ENCODE measurements around the gene SIN3A.

Gene SIN3A

GRCh38 chr15:75452364-75452864 lies 924 bp upstream of the SIN3A start:
- Histone ChIP-seq H3K79me2 (ENCODE audit: control insufficient read depth, low read length) (peaks cover 47% of the 10 kb centered on the region), H3F3A (ENCODE audit: control insufficient read depth, insufficient read depth) (peaks cover 35% of the 10 kb centered on the region), H4K20me1 (ENCODE audit: control insufficient read depth, insufficient read depth, low read depth, low read length) (peaks cover 22% of the 10 kb centered on the region), H3K27me3 (ENCODE audit: control insufficient read depth, low read length) (no peaks in the 10 kb centered on the region), H3K27ac (ENCODE audit: low read depth, low read length) (peak overlapping the region; percentile 96), H3K4me2 (ENCODE audit: low read length) (peak overlapping the region; percentile 99), H3K36me3 (ENCODE audit: control insufficient read depth, low read length) (peaks cover 20% of the 10 kb centered on the region), H3K9me3 (ENCODE audit: control insufficient read depth, insufficient read depth, low read length) (no peaks in the 10 kb centered on the region), H3K4me3 (ENCODE audit: low read length) (peak overlapping the region; percentile 93), H3K4me1 (ENCODE audit: control insufficient read depth, low read length) (peaks cover 51% of the 10 kb centered on the region), H3K9me2 (replicated peaks; ENCODE audit: control insufficient read depth, low read length) (no peaks in the 10 kb centered on the region)
- TF ChIP-seq EZH2phosphoT487 (IDR thresholded peaks at IDR 0.05; ENCODE audit: borderline replicate concordance, low read length) = no peak

GRCh38 chr15:75451202-75451673 lies 252 bp downstream of the SIN3A start:
- H4K20me1 ChIP-seq (ENCODE audit: control insufficient read depth, insufficient read depth, low read depth, low read length) = peaks cover 29% of the 10 kb centered on the region
- peak overlapping the region; percentile 85 for H3K4me3 ChIP-seq (ENCODE audit: low read length)
- peaks cover 33% of the 10 kb centered on the region for H3F3A ChIP-seq (ENCODE audit: control insufficient read depth, insufficient read depth)
- H3K9me2 ChIP-seq (replicated peaks; ENCODE audit: control insufficient read depth, low read length) = no peaks in the 10 kb centered on the region
- peak overlapping the region; percentile 84 for H3K27ac ChIP-seq (ENCODE audit: low read depth, low read length)
- peaks cover 25% of the 10 kb centered on the region for H3K36me3 ChIP-seq (ENCODE audit: control insufficient read depth, low read length)
- peaks cover 55% of the 10 kb centered on the region for H3K4me1 ChIP-seq (ENCODE audit: control insufficient read depth, low read length)
- no peaks in the 10 kb centered on the region for H3K27me3 ChIP-seq (ENCODE audit: control insufficient read depth, low read length)
- peaks cover 58% of the 10 kb centered on the region for H3K79me2 ChIP-seq (ENCODE audit: control insufficient read depth, low read length)
- peak overlapping the region; percentile 63 for H3K4me2 ChIP-seq (ENCODE audit: low read length)
- no peak for TF ChIP-seq CTCF (IDR thresholded peaks at IDR 0.05; ENCODE audit: low read depth, low read length, poor library complexity, severe bottlenecking)
- no peak for TF ChIP-seq EZH2phosphoT487 (IDR thresholded peaks at IDR 0.05; ENCODE audit: borderline replicate concordance, low read length)
- no peaks in the 10 kb centered on the region for H3K9me3 ChIP-seq (ENCODE audit: control insufficient read depth, insufficient read depth, low read length)

- Histone ChIP-seq H3K9me3 (ENCODE audit: control insufficient read depth, insufficient read depth, low read length) (no peaks in the 10 kb centered on the region), H3K4me2 (ENCODE audit: low read length) (peak overlapping the region; percentile 94), H3F3A (ENCODE audit: control insufficient read depth, insufficient read depth) (peaks cover 37% of the 10 kb centered on the region), H4K20me1 (ENCODE audit: control insufficient read depth, insufficient read depth, low read depth, low read length) (peaks cover 29% of the 10 kb centered on the region), H3K4me3 (ENCODE audit: low read length) (peak overlapping the region; percentile 97), H3K27ac (ENCODE audit: low read depth, low read length) (peak overlapping the region; percentile 62), H3K79me2 (ENCODE audit: control insufficient read depth, low read length) (peaks cover 65% of the 10 kb centered on the region), H3K4me1 (ENCODE audit: control insufficient read depth, low read length) (peaks cover 59% of the 10 kb centered on the region), H3K27me3 (ENCODE audit: control insufficient read depth, low read length) (no peaks in the 10 kb centered on the region), H3K9me2 (replicated peaks; ENCODE audit: control insufficient read depth, low read length) (no peaks in the 10 kb centered on the region), H3K36me3 (ENCODE audit: control insufficient read depth, low read length) (peaks cover 30% of the 10 kb centered on the region)
- no peak for TF ChIP-seq EZH2phosphoT487 (IDR thresholded peaks at IDR 0.05; ENCODE audit: borderline replicate concordance, low read length)
- no peak for TF ChIP-seq CTCF (IDR thresholded peaks at IDR 0.05; ENCODE audit: low read depth, low read length, poor library complexity, severe bottlenecking)
These were observed 936 bp downstream of the SIN3A start for GRCh38 chr15:75450307-75451201.
